SK-N-MC (cell line): ENCODE data around the gene ZNF148.

Experiments used
- EZH2 ChIP-seq: fragments of 200-600 bp; sonication (generic); IDR thresholded peaks from one replicate; pipeline ENCODE4 v1.6.1; 2017; ENCODE audit warnings: antibody characterized with exemption
- POLR2AphosphoS5 ChIP-seq: IDR thresholded peaks from 2 replicates; pipeline ENCODE4 v1.6.1; 2012; ENCODE audit warnings: mild to moderate bottlenecking, low read depth, low read length, borderline replicate concordance

DNA sequence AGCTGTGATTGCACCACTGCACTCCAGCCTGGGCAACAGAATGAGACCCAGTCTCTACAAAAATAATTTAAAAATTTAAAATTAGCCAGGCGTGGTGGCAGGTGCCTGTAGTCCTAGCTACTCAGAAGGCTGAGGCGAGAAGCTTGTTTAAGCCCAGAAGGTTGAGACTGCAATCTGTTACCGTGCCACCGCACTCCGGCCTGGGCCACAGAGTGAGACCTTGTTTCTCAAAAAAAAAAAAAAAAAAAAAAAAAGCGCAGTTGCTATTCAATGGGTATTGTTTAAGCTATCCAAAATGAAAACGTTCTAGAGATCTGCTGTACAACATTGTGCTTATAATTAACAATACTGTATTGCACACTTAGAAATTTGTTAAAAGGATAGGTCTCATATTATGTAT, 24.0 kb downstream of the ZNF148 start:
- TF ChIP-seq POLR2AphosphoS5 (no peak), EZH2 (no peak)
